Measurements from ENCODE around the gene MRPS27. TPM values are rescaled to one million over a fixed set of nuclear protein-coding genes. Genes with fewer than 3 reads are reported as not detected.
"Not testable (repeated sequence)": the region's sequence is repeated elsewhere in the genome, so short reads cannot be mapped to it uniquely, and the experiment has no call there.

MRPS27 gene
- total RNA-seq, 6 experiments from 2014 or later, result 28.6 to 40.3 (median 36.0) TPM

- no peak for DNase-seq
- 24% methylated on average over 4 of the region's 4 CpGs for WGBS (ENCODE audit: insufficient coverage, low coverage, low lambda C conversion rate, missing lambda C conversion rate)
These were observed 147.3 kb downstream of the MRPS27 start for GRCh38 chr5:72172786-72173185.

GRCh38 chr5:72171667-72172066 lies 148.4 kb downstream of the MRPS27 start:
- intact Hi-C loops (cut with DNase I), result no loop called here
- TF ChIP-seq POLR2A (IDR thresholded peaks at IDR 0.05) (no peak), CTCF (IDR thresholded peaks at IDR 0.05) (no peak)
- ATAC-seq (no peak), DNase-seq (no peak)
- H3K4me1 ChIP-seq, result no peaks in the 10 kb centered on the region
- no peak overlapping the region for H3K27ac ChIP-seq
- WGBS (ENCODE audit: insufficient coverage, low coverage, low lambda C conversion rate, missing lambda C conversion rate), result 58% methylated on average over 2 of the region's 6 CpGs
- no peaks in the 10 kb centered on the region for H3K36me3 ChIP-seq
- no peak overlapping the region for H3K4me3 ChIP-seq
- no peaks in the 10 kb centered on the region for H3K27me3 ChIP-seq
- no peaks in the 10 kb centered on the region for H3K9me3 ChIP-seq

More at GRCh38 chr5:72172786-72173185, 147.3 kb downstream of the MRPS27 start:
- no peaks in the 10 kb centered on the region for H3K27me3 ChIP-seq
- H3K4me3 ChIP-seq, result no peak overlapping the region
- H3K9me3 ChIP-seq, result no peaks in the 10 kb centered on the region
- no peaks in the 10 kb centered on the region for H3K36me3 ChIP-seq
- no peak overlapping the region for H3K27ac ChIP-seq
- intact Hi-C loops (cut with DNase I), result no loop called here
- ATAC-seq, result peak in 2 of 4 donors; percentile 54 to 55
- H3K4me1 ChIP-seq, result no peaks in the 10 kb centered on the region
- TF ChIP-seq CTCF (IDR thresholded peaks at IDR 0.05) (no peak), POLR2A (IDR thresholded peaks at IDR 0.05) (no peak)

- 61% methylated on average over 2 of the region's 3 CpGs for WGBS (ENCODE audit: insufficient coverage, low coverage, low lambda C conversion rate, missing lambda C conversion rate)
- H3K4me1 ChIP-seq; H3K27ac ChIP-seq; H3K27me3 ChIP-seq; H3K9me3 ChIP-seq; ATAC-seq; DNase-seq; H3K36me3 ChIP-seq; H3K4me3 ChIP-seq; intact Hi-C loops (cut with DNase I): not testable (repeated sequence)
These were observed 148.9 kb downstream of the MRPS27 start for GRCh38 chr5:72171181-72171580.

- WGBS (ENCODE audit: insufficient coverage, low coverage, low lambda C conversion rate, missing lambda C conversion rate), result 48% methylated on average over 2 of the region's 2 CpGs
- TF ChIP-seq POLR2A (IDR thresholded peaks at IDR 0.05) (no peak), CTCF (IDR thresholded peaks at IDR 0.05) (no peak)
- no peak for ATAC-seq
These were observed 149.9 kb downstream of the MRPS27 start for GRCh38 chr5:72170101-72170500.

More at GRCh38 chr5:72170101-72170500, 149.9 kb downstream of the MRPS27 start:
- Histone ChIP-seq H3K4me3 (no peak overlapping the region), H3K4me1 (no peaks in the 10 kb centered on the region), H3K27ac (no peak overlapping the region), H3K27me3 (no peaks in the 10 kb centered on the region), H3K9me3 (no peaks in the 10 kb centered on the region), H3K36me3 (no peaks in the 10 kb centered on the region)
- intact Hi-C loops (cut with DNase I), result no loop called here
- no peak for DNase-seq

Small RNA genes lying within 50 kb of the gene (microRNA-seq; reads per million reads assigned to microRNA genes)
- gene MIR4803, result 0 reads per million in 2 donors

Small RNA genes lying within 50 kb of the gene (small RNA-seq; reads per million reads assigned to genes)
- gene MIR4803 (0 reads per million in 2 experiments), gene RN7SL153P (0 reads per million in 2 experiments)

Other genes starting within 250 kb of the MRPS27 start
- 10 to 100 TPM in 2 of 6 experiments, 1 to 10 TPM in 4; 2.4 to 14.0 (median 5.3) TPM for gene MAP1B, start 212.8 kb downstream of the MRPS27 start, total RNA-seq
- gene PTCD2, start 133 bp upstream of the MRPS27 start, total RNA-seq, result 1 to 10 TPM; 4.3 to 8.5 (median 6.7) TPM
- 1 to 10 TPM in 3 of 6 experiments, under 1 TPM in 3; 0.77 to 2.3 (median 1.2) TPM for gene ZNF366, start 187.2 kb upstream of the MRPS27 start, total RNA-seq